WTC11 (cell line): ENCODE measurements around the gene EDAR. TPM values are rescaled to one million over a fixed set of nuclear protein-coding genes. Genes with fewer than 3 reads are reported as not detected.

Experiments
- ATAC-seq: fragments of 200-7000 bp; cut with Tn5 transposase; 2 replicates; pipeline ENCODE4 v1.10.0; 2021; ENCODE audit warnings: mild to moderate bottlenecking, moderate library complexity
- CTCF ChIA-PET: fragments of 300-600 bp; sonication (Branson Sonifier 250); formaldehyde crosslinking; loops from one replicate; lab custom pipeline; 2021; ENCODE audit warnings: antibody characterized with exemption; lab: Charles Lee
- POLR2A ChIA-PET: fragments of 350-600 bp; sonication (Branson Sonifier 250); formaldehyde crosslinking; loops from one replicate; lab custom pipeline; 2021; ENCODE audit warnings: antibody characterized with exemption; lab: Charles Lee
- DNase-seq: peaks from one replicate; pipeline ENCODE4 v3.0.0; 2021; ENCODE audit warnings: low spot score
- H3K27ac Mint-ChIP-seq: 2 replicates; pipeline ENCODE4 v1.8.0; 2021; ENCODE audit warnings: mixed read lengths
- H3K27me3 Mint-ChIP-seq: 2 replicates; pipeline ENCODE4 v1.8.0; 2021; ENCODE audit warnings: low read depth, mild to moderate bottlenecking, moderate library complexity, mixed read lengths
- H3K36me3 Mint-ChIP-seq: 2 replicates; pipeline ENCODE4 v1.8.0; 2021; ENCODE audit warnings: mixed read lengths
- H3K4me1 Mint-ChIP-seq: 2 replicates; pipeline ENCODE4 v1.8.0; 2022; ENCODE audit warnings: mixed read lengths
- H3K4me3 Mint-ChIP-seq: 2 replicates; pipeline ENCODE4 v1.8.0; 2021; ENCODE audit warnings: mild to moderate bottlenecking, moderate library complexity, mixed read lengths
- H3K9me3 Mint-ChIP-seq: 2 replicates; pipeline ENCODE4 v1.8.0; 2021; ENCODE audit warnings: mixed read lengths
- ESRRA ChIP-seq: sonication (generic); formaldehyde crosslinking; IDR thresholded peaks from 2 replicates; pipeline ENCODE4 v1.8.1; 2022; ENCODE audit warnings: mild to moderate bottlenecking, missing genetic modification reagents, borderline replicate concordance
- FOXJ3 ChIP-seq: sonication (generic); formaldehyde crosslinking; IDR thresholded peaks from 2 replicates; pipeline ENCODE4 v1.9.0; 2021; ENCODE audit warnings: missing genetic modification reagents, mild to moderate bottlenecking, borderline replicate concordance
- NFATC4 ChIP-seq: fragments of 250-450 bp; sonication (Bioruptor Pico); IDR thresholded peaks from 2 replicates; pipeline ENCODE4 v1.9.0; 2021; ENCODE audit warnings: mild to moderate bottlenecking
- NR3C1 ChIP-seq: sonication (generic); formaldehyde crosslinking; conservative IDR thresholded peaks from 2 replicates; pipeline ENCODE4 v1.8.1; 2023; ENCODE audit warnings: low read depth, mild to moderate bottlenecking, missing genetic modification reagents
- TEAD4 ChIP-seq: sonication (generic); formaldehyde crosslinking; IDR thresholded peaks from 2 replicates; pipeline ENCODE4 v1.8.0; 2022; ENCODE audit warnings: mild to moderate bottlenecking, missing genetic modification reagents
- ZNF263 ChIP-seq: sonication (generic); formaldehyde crosslinking; IDR thresholded peaks from 2 replicates; pipeline ENCODE4 v1.8.1; 2022; ENCODE audit warnings: low read depth, mild to moderate bottlenecking, moderate library complexity, missing genetic modification reagents
- total RNA-seq: library from RNA; stranded (reverse); gene quantifications from 3 replicates; pipeline ENCODE4 v1.2.3, GENCODE V29; 2021
- TF ChIP-seq, protein P1 (sequence below): sonication (generic); formaldehyde crosslinking; IDR thresholded peaks from 2 replicates; pipeline ENCODE4 v1.8.1; 2022; ENCODE audit warnings: mild to moderate bottlenecking, moderate library complexity, missing genetic modification reagents
- TF ChIP-seq, protein P2 (sequence below): sonication (generic); formaldehyde crosslinking; conservative IDR thresholded peaks from 2 replicates; pipeline ENCODE4 v1.8.1; 2023; ENCODE audit warnings: mild to moderate bottlenecking, low read depth, missing genetic modification reagents, moderate library complexity
- TF ChIP-seq, protein P3 (sequence below): sonication (generic); formaldehyde crosslinking; IDR thresholded peaks from 2 replicates; pipeline ENCODE4 v1.8.1; 2023; ENCODE audit warnings: mild to moderate bottlenecking, missing genetic modification reagents, borderline replicate concordance
- TF ChIP-seq, protein P4 (sequence below): fragments of 250-450 bp; sonication (Bioruptor Pico); IDR thresholded peaks from 2 replicates; pipeline ENCODE4 v1.9.0; 2021; ENCODE audit warnings: moderate library complexity, mild to moderate bottlenecking, inconsistent platforms, borderline replicate concordance
- TF ChIP-seq, protein P5 (sequence below): sonication (generic); formaldehyde crosslinking; IDR thresholded peaks from 2 replicates; pipeline ENCODE4 v1.8.1; 2022; ENCODE audit warnings: missing genetic modification reagents, borderline replicate concordance
- TF ChIP-seq, protein P6 (sequence below): fragments of 200-600 bp; IDR thresholded peaks from 2 replicates; pipeline ENCODE4 v1.8.0; 2022; ENCODE audit warnings: antibody characterized with exemption
- TF ChIP-seq, protein P7 (sequence below): fragments of 250-450 bp; sonication (Bioruptor Pico); IDR thresholded peaks from 2 replicates; pipeline ENCODE4 v1.8.0; 2021; ENCODE audit warnings: mild to moderate bottlenecking

EDAR gene
- total RNA-seq, 1 experiment from 2014 or later = not detected

DNA sequence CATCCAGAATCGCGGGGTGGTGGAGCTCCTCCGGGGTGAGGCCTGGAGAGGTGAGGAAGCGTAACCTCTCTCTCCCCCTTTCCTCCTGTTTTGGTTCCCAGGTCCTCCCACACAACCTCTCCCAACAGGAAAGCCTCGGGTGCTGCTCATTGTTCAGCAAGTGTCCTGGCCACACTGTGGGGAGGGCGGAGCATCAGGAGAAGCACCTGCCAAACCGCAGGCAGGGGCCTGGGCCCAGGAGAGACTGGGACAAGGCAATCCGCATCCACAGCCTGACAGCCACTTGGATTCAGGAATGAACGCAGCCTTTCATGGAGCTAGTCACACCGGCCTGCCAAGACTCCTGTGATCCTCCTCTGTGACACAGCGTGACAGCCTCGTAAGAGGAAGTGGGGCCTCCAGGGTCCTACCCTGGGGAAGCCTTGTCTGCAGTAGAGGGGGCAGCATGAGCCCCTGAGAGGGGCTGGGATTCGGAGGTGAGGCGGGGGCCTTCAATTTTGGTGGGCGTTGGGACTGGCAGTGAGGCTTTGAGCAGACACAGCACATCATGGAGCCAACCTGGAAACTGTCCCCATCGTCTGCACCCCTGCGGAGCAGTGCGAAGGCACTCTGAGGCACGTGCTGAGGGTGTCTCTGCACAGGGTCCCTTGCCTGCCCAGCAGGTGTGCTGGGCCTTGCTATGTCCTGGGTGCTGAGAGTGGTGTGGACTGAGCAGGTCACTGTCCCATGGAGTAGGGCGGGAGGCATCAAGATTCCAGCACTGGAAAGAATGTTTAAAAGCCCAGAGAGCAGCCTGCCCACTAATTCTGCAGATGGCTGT lies 62.2 kb downstream of the EDAR start (continued):
- TF ChIP-seq, protein P1, sequence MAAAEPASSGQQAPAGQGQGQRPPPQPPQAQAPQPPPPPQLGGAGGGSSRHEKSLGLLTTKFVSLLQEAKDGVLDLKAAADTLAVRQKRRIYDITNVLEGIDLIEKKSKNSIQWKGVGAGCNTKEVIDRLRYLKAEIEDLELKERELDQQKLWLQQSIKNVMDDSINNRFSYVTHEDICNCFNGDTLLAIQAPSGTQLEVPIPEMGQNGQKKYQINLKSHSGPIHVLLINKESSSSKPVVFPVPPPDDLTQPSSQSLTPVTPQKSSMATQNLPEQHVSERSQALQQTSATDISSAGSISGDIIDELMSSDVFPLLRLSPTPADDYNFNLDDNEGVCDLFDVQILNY (CRISPR knock-in tag) = no peak

DNA sequence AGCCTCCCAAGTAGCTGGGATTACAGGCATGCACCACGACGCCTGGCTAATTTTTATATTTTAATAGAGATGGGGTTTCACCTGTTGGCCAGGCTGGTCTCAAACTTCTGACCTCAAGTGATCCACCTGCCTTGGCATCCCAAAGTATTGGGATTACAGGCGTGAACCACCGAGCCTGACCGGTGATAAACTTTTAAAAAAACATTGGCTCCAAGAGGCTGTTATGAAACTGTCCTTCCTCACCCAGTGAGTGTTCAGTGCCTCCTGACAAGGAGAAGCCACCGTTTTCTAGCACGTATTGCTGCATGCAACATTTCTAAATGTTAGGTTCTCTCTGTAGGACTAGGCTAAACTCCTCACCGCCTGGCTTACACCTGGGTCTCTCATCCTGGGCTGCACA lies 63.3 kb downstream of the EDAR start:
- CTCF ChIA-PET = interaction anchor here (1.3 kb wide), 1 partner anchor 76 kb away, joined by 3 read pairs; no protein-coding TSS in a partner anchor
- H3K4me3 Mint-ChIP-seq = no peak overlapping the region
- H3K27ac Mint-ChIP-seq = no peak overlapping the region
- no peaks in the 10 kb centered on the region for H3K36me3 Mint-ChIP-seq
- no peaks in the 10 kb centered on the region; the same call in 1 of the 2 replicates for H3K27me3 Mint-ChIP-seq
- ATAC-seq = no peak
- H3K9me3 Mint-ChIP-seq = no peaks in the 10 kb centered on the region
- H3K4me1 Mint-ChIP-seq = peaks cover 4% of the 10 kb centered on the region
- POLR2A ChIA-PET = no interaction called here
- no peak for DNase-seq
- TF ChIP-seq, protein P2, sequence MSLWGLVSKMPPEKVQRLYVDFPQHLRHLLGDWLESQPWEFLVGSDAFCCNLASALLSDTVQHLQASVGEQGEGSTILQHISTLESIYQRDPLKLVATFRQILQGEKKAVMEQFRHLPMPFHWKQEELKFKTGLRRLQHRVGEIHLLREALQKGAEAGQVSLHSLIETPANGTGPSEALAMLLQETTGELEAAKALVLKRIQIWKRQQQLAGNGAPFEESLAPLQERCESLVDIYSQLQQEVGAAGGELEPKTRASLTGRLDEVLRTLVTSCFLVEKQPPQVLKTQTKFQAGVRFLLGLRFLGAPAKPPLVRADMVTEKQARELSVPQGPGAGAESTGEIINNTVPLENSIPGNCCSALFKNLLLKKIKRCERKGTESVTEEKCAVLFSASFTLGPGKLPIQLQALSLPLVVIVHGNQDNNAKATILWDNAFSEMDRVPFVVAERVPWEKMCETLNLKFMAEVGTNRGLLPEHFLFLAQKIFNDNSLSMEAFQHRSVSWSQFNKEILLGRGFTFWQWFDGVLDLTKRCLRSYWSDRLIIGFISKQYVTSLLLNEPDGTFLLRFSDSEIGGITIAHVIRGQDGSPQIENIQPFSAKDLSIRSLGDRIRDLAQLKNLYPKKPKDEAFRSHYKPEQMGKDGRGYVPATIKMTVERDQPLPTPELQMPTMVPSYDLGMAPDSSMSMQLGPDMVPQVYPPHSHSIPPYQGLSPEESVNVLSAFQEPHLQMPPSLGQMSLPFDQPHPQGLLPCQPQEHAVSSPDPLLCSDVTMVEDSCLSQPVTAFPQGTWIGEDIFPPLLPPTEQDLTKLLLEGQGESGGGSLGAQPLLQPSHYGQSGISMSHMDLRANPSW (CRISPR knock-in tag) = no peak
- TF ChIP-seq ESRRA = no peak
- TF ChIP-seq, protein P3, sequence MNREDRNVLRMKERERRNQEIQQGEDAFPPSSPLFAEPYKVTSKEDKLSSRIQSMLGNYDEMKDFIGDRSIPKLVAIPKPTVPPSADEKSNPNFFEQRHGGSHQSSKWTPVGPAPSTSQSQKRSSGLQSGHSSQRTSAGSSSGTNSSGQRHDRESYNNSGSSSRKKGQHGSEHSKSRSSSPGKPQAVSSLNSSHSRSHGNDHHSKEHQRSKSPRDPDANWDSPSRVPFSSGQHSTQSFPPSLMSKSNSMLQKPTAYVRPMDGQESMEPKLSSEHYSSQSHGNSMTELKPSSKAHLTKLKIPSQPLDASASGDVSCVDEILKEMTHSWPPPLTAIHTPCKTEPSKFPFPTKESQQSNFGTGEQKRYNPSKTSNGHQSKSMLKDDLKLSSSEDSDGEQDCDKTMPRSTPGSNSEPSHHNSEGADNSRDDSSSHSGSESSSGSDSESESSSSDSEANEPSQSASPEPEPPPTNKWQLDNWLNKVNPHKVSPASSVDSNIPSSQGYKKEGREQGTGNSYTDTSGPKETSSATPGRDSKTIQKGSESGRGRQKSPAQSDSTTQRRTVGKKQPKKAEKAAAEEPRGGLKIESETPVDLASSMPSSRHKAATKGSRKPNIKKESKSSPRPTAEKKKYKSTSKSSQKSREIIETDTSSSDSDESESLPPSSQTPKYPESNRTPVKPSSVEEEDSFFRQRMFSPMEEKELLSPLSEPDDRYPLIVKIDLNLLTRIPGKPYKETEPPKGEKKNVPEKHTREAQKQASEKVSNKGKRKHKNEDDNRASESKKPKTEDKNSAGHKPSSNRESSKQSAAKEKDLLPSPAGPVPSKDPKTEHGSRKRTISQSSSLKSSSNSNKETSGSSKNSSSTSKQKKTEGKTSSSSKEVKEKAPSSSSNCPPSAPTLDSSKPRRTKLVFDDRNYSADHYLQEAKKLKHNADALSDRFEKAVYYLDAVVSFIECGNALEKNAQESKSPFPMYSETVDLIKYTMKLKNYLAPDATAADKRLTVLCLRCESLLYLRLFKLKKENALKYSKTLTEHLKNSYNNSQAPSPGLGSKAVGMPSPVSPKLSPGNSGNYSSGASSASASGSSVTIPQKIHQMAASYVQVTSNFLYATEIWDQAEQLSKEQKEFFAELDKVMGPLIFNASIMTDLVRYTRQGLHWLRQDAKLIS = no peak
- TF ChIP-seq ZNF263 (CRISPR knock-in tag) = no peak
- TF ChIP-seq NFATC4 (CRISPR knock-in tag) = no peak
- TF ChIP-seq, protein P4, sequence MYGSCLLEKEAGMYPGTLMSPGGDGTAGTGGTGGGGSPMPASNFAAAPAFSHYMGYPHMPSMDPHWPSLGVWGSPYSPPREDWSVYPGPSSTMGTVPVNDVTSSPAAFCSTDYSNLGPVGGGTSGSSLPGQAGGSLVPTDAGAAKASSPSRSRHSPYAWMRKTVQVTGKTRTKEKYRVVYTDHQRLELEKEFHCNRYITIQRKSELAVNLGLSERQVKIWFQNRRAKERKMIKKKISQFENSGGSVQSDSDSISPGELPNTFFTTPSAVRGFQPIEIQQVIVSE (CRISPR knock-in tag) = no peak
- TF ChIP-seq, all 79 proteins: peak for 0

DNA sequence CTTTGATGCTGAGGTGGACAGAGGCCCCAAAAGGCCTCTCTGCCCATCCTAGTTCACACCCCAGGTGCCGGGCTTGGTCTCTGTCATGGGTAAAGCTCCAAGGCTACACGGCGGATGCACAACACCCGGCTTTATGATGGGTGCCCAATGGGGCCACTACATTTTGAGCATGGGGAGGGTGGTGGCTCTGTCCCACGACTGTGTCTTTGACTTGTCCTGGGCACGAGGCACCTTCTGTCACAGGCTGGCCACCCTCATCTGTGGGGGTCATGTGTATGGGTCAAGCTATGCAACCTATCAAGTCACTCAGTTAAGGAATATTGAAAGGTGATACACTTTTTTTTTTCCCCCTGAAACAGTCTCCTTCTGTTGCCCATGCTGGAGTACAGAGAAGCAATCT lies 63.7 kb downstream of the EDAR start:
- ATAC-seq (no peak), DNase-seq (no peak)
- no peak overlapping the region for H3K27ac Mint-ChIP-seq
- CTCF ChIA-PET = interaction anchor here (1.3 to 1.8 kb wide), 2 partner anchors 76 kb away, joined by 3 to 8 read pairs; no protein-coding TSS in a partner anchor
- H3K4me3 Mint-ChIP-seq = no peak overlapping the region
- H3K27me3 Mint-ChIP-seq = no peaks in the 10 kb centered on the region; the same call in 1 of the 2 replicates
- H3K36me3 Mint-ChIP-seq = no peaks in the 10 kb centered on the region
- no peaks in the 10 kb centered on the region for H3K9me3 Mint-ChIP-seq
- peaks cover 4% of the 10 kb centered on the region for H3K4me1 Mint-ChIP-seq
- POLR2A ChIA-PET = no interaction called here
- TF ChIP-seq TEAD4 (CRISPR knock-in tag) (no peak), NR3C1 (CRISPR knock-in tag) (no peak), FOXJ3 (CRISPR knock-in tag) (no peak)
- TF ChIP-seq, protein P5, sequence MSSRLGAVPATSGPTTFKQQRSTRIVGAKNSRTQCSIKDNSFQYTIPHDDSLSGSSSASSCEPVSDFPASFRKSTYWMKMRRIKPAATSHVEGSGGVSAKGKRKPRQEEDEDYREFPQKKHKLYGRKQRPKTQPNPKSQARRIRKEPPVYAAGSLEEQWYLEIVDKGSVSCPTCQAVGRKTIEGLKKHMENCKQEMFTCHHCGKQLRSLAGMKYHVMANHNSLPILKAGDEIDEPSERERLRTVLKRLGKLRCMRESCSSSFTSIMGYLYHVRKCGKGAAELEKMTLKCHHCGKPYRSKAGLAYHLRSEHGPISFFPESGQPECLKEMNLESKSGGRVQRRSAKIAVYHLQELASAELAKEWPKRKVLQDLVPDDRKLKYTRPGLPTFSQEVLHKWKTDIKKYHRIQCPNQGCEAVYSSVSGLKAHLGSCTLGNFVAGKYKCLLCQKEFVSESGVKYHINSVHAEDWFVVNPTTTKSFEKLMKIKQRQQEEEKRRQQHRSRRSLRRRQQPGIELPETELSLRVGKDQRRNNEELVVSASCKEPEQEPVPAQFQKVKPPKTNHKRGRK = no peak
- TF ChIP-seq, protein P6, sequence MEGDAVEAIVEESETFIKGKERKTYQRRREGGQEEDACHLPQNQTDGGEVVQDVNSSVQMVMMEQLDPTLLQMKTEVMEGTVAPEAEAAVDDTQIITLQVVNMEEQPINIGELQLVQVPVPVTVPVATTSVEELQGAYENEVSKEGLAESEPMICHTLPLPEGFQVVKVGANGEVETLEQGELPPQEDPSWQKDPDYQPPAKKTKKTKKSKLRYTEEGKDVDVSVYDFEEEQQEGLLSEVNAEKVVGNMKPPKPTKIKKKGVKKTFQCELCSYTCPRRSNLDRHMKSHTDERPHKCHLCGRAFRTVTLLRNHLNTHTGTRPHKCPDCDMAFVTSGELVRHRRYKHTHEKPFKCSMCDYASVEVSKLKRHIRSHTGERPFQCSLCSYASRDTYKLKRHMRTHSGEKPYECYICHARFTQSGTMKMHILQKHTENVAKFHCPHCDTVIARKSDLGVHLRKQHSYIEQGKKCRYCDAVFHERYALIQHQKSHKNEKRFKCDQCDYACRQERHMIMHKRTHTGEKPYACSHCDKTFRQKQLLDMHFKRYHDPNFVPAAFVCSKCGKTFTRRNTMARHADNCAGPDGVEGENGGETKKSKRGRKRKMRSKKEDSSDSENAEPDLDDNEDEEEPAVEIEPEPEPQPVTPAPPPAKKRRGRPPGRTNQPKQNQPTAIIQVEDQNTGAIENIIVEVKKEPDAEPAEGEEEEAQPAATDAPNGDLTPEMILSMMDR = no peak
- TF ChIP-seq, protein P3 = no peak
- TF ChIP-seq, protein P7, sequence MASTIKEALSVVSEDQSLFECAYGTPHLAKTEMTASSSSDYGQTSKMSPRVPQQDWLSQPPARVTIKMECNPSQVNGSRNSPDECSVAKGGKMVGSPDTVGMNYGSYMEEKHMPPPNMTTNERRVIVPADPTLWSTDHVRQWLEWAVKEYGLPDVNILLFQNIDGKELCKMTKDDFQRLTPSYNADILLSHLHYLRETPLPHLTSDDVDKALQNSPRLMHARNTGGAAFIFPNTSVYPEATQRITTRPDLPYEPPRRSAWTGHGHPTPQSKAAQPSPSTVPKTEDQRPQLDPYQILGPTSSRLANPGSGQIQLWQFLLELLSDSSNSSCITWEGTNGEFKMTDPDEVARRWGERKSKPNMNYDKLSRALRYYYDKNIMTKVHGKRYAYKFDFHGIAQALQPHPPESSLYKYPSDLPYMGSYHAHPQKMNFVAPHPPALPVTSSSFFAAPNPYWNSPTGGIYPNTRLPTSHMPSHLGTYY (CRISPR knock-in tag) = no peak
